HG02759 (cell line): ENCODE data around the gene TIMM13.
"Not testable (repeated sequence)": the region's sequence is repeated elsewhere in the genome, so short reads cannot be mapped to it uniquely, and the experiment has no call there.

Experiments
- ATAC-seq: cut with Tn5 transposase; IDR thresholded peaks from one replicate; pipeline ENCODE4 v1.9.1; 2021; ENCODE audit warnings: mild to moderate bottlenecking, moderate library complexity; ENCODE audit not compliant: unreplicated experiment

Gene TIMM13

DNA sequence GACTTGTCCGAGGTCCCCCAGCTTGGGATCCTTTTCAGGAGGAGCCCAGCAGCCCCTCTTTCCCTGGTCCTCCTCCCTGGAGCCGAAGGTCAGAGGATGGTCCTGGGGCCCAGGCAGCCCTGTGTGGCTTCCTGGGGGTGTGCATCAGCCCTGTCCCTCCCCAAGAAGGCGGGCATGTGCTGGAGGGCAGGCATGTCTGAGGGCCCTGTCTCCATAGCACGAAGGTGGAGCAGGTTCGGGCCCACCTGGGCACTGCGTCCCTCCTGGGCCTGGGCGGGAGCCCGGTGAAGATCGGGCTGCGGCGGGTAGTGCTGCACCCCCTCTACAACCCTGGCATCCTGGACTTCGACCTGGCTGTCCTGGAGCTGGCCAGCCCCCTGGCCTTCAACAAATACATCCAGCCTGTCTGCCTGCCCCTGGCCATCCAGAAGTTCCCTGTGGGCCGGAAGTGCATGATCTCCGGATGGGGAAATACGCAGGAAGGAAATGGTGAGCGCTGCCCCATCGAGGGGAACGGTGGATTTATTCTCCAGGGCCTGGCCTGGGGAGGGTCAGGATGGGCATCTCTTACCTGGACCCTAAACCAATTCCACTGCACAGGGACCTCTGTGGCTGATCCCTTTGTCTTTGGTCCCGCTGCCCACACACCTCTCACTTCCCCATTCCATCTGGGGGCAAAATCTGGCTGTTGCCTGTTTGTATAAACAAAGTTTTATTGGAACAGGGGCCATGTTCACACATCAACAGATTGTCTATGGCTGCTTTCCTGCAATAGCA lies 10.9 kb downstream of the TIMM13 start:
- no peak for ATAC-seq

DNA sequence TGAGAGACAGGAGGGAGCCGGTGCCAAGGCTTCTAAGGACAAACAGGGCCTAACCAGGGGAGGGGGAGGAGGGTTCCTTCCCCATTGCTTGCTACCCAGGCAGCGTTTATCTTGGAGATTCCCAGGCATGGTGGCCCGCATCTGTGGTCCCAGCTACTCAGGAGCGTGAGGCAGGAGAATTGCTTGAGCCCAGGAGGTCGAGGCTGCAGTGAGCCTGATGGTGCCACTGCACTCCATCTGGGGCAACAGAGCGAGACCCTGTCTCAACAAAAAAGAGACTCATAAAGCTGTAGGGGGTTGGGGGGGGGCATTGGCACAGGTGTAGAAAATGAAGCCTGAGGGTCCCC lies 11.4 kb downstream of the TIMM13 start:
- no peak for ATAC-seq

DNA sequence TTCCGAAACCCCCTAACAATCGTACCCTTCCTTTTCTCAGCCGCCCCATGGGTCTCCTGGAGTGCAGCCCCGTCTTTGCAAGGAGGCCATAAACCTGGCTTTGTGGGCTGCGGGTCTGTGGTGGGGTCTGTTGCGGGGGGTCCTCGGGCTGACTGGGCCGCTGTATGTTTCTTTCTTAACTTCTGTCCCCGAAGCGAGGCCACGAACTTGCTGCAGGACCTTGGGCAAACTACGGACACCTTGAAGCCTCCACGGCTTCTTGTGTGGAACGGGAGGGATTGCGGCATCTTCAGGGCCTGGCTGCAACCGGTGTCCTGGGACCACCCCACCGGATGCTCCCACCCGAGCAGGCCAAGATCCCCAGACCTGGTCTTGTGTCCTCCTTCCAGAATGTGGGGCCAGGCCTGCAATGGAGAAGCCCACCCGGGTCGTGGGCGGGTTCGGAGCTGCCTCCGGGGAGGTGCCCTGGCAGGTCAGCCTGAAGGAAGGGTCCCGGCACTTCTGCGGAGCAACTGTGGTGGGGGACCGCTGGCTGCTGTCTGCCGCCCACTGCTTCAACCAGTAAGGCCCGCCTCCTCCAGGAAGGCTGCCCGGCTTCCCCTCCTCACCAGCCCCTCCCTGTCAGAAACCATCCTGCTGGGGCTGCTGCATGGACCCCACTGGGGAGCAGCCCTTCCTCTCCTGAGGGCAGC lies 12.0 kb downstream of the TIMM13 start:
- ATAC-seq = no peak

DNA sequence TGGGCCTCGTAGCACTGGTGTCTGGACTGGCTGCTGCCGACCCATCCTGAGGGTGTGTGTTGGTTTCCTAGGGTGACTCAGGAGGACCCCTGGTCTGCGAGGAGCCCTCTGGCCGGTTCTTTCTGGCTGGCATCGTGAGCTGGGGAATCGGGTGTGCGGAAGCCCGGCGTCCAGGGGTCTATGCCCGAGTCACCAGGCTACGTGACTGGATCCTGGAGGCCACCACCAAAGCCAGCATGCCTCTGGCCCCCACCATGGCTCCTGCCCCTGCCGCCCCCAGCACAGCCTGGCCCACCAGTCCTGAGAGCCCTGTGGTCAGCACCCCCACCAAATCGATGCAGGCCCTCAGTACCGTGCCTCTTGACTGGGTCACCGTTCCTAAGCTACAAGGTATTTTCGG lies 13.8 kb downstream of the TIMM13 start:
- no peak for ATAC-seq

DNA sequence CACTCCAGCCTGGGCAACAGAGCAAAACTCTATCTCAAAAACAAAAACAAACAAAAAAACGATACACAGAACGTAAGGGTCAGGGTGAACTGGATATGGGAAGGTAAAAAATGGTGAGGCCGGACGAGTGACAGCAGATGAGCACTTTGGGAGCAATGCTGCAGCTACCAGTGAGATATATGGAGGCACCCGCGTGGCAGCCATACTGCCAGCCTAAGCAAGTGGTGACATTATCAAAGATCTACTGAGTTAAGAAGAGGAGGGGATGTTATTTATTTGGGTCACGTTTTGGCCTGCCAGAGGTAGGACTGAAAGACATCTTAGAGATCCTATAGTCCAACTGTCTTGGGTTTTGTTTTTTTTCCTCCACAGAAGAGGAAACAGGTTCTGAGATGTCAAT lies 14.2 kb downstream of the TIMM13 start:
- ATAC-seq = no peak

DNA sequence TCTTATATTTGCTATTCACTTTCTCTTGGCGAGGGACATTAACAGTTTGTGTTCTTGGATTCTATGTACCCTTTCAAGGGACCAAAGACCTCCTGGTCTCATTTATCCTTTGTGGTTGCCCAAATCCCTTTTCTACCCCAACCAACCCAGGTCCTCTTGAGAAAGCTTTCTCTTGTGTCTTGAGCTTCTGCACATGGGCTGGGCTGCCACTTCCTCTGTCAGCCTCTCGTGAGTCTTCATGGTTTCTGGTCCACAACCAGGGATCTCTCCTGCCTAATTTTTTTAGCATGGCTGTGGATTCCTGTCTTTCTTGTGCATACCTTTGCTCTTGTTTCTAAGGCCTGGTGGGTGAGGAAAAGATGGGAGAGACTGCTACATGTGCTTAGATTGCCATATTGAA lies 14.9 kb downstream of the TIMM13 start:
- no peak for ATAC-seq

DNA sequence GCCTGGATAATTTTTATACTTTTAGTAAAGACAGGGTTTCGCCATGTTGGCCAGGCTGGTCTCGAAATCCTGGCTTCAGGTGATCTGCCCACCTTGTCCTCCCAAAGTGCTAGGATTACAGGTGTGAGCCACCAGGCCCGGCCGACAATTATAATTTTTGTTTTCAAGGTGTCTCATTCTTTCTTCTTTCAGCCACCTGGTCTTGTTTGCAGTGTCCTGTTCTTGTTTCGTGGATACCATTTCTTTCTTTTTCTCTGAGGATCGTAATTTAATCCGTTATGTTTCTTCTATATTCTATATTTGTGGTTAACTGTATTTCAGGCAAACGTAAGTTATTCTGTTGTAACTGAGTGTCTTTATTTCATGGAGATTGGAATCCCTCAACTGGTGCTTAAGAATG lies 15.7 kb downstream of the TIMM13 start:
- ATAC-seq = no peak

DNA sequence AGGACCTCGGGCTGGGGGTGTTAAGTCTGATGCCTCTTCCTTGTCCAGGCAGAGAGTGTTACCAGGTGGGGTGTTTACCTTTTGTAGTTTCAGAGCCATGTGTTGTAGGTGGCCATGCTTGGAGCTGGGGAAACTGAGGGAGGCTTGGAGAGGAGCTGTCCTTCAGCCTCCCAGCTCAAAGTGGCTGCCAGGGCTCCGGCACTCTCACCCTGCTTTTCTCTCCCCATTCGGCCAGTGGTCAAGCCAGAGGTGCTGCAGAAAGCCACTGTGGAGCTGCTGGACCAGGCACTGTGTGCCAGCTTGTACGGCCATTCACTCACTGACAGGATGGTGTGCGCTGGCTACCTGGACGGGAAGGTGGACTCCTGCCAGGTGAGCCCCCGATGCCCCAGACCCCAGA lies 17.4 kb downstream of the TIMM13 start:
- no peak for ATAC-seq

DNA sequence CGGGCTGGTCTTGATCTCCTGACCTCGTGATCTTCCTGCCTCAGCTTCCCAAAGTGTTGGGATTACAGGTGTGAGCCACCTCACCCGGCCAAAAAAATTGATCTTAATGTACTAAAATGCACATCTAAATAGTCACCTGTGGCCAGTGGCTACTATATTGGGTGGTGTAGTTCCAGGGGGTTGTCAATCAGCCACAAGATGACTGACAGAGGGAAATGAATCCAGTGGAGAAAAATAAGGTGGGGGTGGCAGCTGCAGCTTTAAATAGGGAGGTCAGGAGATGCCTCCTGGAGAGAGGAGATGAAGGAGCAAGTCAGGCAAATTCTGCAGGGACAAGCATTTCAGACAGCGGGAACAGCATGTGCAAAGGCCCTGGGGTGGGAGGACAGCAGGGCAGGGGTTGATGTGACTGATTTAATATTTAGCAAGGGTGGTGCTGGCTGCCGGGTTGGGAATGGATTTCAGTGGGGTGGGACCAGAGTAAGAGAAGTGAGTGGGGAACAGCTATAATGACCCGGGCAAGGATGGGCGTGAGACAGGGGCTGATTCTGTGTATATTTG lies 18.0 kb downstream of the TIMM13 start:
- ATAC-seq = no peak

DNA sequence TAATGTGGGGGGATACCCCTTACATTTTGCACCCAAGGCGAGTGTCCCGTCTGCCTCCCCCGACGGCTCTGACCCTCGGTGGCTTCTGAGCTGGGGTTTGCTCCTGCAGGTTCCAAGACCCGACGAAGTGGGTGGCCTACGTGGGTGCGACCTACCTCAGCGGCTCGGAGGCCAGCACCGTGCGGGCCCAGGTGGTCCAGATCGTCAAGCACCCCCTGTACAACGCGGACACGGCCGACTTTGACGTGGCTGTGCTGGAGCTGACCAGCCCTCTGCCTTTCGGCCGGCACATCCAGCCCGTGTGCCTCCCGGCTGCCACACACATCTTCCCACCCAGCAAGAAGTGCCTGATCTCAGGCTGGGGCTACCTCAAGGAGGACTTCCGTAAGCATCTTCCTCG lies 19.1 kb downstream of the TIMM13 start:
- no peak for ATAC-seq

DNA sequence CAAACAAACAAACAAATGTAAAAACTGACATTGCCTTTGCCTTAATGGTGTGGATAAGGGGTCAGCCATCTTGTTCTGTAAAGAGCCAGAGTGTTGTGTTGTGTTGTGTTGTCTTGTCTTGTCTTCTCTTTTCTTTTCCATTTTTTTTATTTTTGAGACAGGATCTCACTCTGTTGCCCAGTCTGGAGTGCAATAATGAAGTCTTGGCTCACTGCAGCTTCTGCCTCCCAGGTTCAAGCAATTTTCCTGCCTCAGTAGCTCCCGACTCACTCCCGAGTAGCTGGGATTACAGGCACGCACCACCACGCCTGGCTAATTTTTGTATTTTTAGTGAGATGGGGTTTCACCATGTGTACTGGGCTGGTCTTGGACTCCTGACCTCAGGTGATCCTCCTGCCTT lies 27.8 kb downstream of the TIMM13 start:
- ATAC-seq = no peak

DNA sequence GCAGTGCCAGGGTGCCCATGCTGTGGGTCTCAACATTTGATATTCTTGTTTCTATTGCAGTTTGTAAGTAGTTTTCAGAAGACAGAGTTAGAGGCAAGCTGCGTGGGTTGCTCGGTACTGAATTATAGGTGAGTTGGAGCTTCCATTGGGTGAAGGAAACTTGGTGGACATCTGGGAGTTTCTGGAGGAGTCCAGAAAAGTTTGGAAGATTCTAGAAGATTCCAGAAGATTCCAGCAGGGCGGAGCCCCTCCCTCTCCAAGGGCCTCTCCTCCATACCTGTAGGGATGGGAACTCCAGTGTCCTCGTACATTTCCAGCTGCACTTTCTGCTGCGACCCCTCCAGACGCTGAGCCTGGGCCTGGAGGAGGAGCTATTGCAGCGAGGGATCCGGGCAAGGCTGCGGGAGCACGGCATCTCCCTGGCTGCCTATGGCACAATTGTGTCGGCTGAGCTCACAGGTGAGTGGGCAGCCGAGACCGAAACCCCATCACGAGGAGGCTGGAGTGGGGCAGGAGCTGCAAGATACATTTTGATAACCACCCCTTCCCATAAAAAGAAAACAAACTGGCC lies 28.6 kb downstream of the TIMM13 start:
- no peak for ATAC-seq

DNA sequence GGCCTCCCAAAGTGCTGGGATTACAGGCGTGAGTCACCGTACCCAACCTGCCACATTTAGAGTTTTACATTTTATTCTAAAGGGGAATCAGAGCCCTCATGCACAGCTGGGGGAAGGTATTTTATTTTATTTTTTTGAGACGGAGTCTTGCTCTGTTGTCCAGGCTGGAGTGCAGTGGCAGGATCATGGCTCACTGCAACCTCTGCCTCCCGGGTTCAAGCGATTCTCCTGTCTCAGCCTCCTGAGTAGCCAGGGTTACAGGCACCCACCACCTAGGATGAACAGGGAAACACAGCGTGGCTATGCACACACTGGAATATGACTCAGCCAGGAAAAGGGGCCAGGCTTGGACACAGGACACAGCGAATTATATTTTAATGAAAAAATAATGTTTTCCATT lies 30.2 kb downstream of the TIMM13 start:
- ATAC-seq = not testable (repeated sequence)

DNA sequence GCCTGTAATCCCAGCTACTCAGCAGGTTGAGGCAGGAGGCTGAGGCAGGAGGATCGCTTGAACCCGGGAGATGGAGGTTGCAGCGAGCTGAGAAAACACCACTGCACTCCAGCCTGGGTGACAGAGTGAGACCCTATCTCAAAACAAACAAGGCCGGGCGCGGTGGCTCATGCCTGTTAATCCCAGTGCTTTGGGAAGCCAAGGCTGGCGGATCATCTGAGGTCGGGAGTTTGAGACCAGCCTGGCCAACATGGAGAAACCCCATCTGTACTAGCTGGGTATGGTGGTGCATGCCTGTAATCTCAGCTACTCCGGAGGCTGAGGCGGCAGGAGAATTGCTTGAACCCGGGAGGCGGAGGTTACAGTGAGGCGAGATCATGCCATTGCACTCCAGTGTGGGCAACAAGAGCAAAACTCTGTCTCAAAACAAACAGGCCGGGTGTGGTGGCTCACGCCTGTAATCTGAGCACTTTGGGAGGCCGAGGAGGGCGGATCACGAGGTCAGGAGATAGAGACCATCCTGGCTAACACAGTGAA lies 32.0 kb downstream of the TIMM13 start:
- ATAC-seq = not testable (repeated sequence)

DNA sequence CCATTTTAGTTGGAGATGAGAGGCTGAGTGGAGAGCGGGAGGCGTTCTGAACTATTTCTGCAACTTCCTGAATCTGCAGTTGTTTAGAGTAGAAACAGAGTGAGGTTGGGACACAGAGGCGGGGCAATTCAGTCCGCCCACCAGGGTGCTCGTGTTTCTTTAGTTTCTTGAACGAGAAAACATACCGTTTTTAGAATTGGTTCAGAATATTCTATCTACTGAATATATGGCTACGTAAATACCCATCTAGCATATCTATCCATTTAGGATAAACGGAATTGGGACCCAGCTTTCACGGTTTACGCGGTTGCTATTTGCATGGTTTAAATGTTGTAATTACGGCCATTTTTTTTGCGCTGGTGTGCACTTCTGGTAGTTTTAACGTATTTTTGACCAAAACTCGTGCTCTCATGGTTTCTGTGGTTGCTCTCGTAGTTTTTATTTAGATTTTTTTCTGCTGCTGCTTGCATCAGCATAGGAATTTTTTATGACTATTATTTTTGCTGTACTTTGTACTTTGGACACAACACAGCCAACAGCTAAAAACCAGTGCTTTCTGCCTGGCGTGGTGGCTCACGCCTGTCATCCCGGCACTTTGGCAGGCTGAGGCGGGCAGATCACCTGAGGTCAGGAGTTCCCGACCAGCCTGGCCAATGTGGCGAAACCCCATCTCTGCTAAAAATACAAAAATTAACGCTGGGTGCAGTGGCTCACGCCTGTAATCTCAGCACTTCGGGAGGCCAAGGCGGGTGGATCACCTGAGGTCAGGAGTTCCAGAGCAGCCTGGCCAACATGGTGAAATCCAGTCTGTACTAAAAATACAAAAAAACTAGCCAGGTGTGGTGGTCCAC lies 32.7 kb downstream of the TIMM13 start:
- no peak for ATAC-seq

DNA sequence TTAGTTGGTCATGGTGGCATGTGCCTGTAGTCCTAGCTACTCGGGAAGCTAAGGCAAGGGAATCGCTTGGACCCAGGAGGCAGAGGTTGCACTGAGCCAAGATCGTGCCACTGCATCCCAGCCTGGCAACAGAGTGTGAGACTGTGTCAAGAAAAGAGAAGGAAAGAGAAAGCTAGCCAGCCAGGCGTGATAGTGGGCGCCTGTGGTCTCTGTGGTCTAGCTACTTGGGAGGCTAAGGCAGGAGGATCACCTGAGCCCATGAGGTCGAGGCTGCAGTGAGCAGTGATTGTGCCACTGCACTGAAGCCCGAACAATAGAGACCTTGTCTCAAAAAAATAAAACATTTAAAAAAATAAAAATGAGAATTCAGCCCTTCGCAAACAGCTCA lies 33.3 kb downstream of the TIMM13 start:
- no peak for ATAC-seq

DNA sequence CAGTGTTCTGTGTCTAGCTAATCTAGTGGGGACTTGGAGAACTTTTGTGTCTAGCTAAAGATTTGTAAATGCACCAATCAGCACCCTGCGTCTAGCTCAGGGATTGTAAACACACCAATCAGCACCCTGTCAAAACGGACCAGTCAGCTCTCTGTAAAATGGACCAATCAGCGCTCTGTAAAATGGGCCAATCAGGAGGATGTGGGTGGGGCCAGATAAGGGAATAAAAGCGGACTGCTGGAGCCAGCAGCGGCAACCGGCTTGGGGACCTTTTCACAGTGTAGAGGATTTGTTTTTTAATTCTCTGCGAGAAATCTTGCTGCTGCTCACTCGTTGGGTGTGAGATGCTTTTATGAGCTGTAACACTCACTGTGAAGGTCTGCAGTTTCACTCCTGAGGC lies 34.5 kb downstream of the TIMM13 start:
- ATAC-seq = not testable (repeated sequence)

DNA sequence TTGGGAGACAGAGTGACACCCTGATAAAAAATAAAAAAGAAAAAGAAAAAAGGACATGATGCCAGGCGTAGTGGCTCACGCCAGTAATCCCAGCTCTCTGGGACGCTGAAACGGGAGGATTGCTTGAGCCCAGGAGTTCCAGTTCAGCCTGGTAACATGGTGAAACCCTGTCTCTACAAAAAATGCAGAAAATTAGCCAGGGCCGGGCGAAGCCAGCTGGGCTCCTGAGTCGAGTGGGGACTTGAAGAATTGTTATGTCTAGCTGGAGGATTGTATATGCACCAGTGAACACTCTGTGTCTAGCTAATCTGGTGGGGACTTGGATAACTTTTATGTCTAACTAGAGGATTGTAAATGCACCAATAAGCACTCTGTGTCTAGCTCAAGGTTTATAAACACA lies 35.0 kb downstream of the TIMM13 start:
- ATAC-seq = no peak

DNA sequence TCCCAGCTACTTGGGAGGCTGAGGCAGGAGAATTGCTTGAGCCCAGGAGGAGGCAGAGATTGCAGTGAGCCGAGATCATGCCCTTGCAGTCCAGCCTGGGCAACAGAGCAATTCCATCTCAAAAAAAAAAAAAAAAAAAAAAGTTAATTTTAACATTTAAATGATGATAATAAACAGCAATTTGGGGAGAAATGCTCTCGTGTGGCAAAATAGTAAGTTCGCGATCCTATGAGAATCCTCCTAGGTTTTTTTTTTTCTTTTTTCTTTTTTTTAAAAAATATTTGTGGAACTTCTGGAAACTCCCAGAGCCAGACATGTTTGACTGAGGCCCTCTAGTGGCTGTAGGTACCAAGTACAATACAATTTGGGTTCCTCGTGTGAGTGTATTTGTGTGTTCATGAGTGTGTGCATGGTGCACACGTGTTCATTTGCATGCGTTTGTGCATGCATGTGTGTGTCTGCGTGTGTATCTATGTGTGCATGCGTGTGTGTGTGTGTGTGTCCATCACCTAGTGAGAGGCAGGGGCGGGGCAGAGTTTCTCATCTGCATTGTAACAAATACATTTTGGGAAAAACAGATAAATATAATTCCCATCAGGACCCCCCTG lies 36.2 kb downstream of the TIMM13 start:
- no peak for ATAC-seq

DNA sequence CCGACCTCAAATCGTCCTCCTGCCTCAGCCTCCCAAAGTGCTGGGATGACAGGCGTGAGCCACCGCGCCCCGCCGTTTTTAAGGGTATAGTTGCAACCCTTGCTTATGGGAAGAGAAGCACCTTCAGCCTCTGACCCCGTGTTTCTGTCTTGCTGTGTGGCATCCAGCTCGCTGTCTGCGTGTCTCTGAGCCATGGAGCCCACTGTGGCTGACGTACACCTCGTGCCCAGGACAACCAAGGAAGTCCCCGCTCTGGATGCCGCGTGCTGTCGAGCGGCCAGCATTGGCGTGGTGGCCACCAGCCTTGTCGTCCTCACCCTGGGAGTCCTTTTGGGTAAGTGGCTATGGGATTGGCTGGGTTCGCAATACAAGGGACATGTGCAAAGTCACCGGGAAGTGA lies 37.8 kb downstream of the TIMM13 start:
- no peak for ATAC-seq
